AG04450 (cell line): ENCODE measurements around the gene PPP3R1. TPM values are rescaled to one million over a fixed set of nuclear protein-coding genes. Genes with fewer than 3 reads are reported as not detected.

Experiments
- CTCF ChIA-PET: fragments of 300-600, 350-600 bp; formaldehyde crosslinking; extraction: SDS; loops from one replicate; lab custom pipeline; 2022; ENCODE audit warnings: antibody characterized with exemption, inconsistent platforms; lab: Charles Lee
- POLR2A ChIA-PET: fragments of 350-600 bp; formaldehyde crosslinking; extraction: SDS; loops from one replicate; lab custom pipeline; 2021; ENCODE audit warnings: antibody characterized with exemption, inconsistent platforms; lab: Yijun Ruan, JAX
- DNase-seq: peaks from one replicate; pipeline ENCODE4 v3.0.0-alpha.2; 2011; ENCODE audit warnings: low read depth, low spot score
- H3K27ac ChIP-seq: one replicate; pipeline ENCODE4 v1.5.1; 2012; ENCODE audit warnings: low read depth, low read length, control low read depth
- H3K27me3 ChIP-seq: one replicate; pipeline ENCODE4 v1.6.0; 2012; ENCODE audit warnings: low read length; ENCODE audit not compliant: control insufficient read depth, insufficient read depth
- H3K4me3 ChIP-seq: 2 replicates; pipeline ENCODE4 v1.5.1; 2011; ENCODE audit warnings: mild to moderate bottlenecking, low read depth, low read length, control low read depth
- H3K9me3 ChIP-seq: 2 replicates; pipeline ENCODE4 v1.5.1; 2012; ENCODE audit warnings: low read length; ENCODE audit not compliant: control insufficient read depth, insufficient read depth
- polyA plus RNA-seq: library from polyadenylated mRNA; depleted of rRNA; stranded (reverse); fragments of >200 nt; gene quantifications from 2 replicates; pipeline ENCODE4 v1.2.3, GENCODE V29; 2011
- TF ChIP-seq, protein P1 (sequence below): IDR thresholded peaks from 2 replicates; pipeline ENCODE4 v1.5.1; 2011; ENCODE audit warnings: low read depth, low read length, control low read depth, inconsistent platforms

Gene PPP3R1
- polyA plus RNA-seq, 1 experiment = 24.9 TPM

DNA sequence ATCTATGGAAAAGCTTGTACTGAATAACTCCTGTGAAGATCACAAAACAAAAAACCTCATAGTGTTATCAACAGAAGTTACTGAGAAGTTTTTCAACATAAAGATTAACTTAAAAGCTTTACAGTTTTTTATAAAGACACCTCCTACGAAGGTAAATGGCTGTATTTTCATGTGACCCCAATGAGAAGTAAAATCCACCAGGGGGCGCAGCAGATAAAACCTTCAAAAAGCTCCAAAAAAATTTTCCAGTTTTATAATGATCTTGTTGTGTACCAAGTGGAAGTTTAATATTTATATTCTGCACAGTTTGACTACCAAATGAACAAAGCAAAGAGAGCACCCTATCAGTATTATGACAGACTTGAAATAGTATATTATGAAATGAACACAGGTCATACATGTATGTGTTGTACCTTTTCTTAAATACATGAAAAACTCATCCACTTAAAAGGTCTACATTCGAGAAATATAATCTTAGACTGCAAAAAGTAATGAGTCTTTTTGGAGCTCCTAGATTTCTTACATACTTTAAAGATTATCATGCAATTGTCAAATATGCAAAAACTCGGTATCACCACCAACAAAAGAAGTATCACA lies 56.1 kb downstream of the PPP3R1 start:
- ChIA-PET CTCF (interaction anchor here (0.6 to 3.8 kb wide), 28 partner anchors 10 to 798 kb away, joined by 3 to 25 read pairs (median 5); partner anchors contain the start of gene PNO1), POLR2A (no interaction called here)
- no peaks in the 10 kb centered on the region for H3K9me3 ChIP-seq
- H3K4me3 ChIP-seq = no peak overlapping the region
- no peak overlapping the region for H3K27ac ChIP-seq
- DNase-seq = no peak
- no peaks in the 10 kb centered on the region for H3K27me3 ChIP-seq
- TF ChIP-seq, protein P1, sequence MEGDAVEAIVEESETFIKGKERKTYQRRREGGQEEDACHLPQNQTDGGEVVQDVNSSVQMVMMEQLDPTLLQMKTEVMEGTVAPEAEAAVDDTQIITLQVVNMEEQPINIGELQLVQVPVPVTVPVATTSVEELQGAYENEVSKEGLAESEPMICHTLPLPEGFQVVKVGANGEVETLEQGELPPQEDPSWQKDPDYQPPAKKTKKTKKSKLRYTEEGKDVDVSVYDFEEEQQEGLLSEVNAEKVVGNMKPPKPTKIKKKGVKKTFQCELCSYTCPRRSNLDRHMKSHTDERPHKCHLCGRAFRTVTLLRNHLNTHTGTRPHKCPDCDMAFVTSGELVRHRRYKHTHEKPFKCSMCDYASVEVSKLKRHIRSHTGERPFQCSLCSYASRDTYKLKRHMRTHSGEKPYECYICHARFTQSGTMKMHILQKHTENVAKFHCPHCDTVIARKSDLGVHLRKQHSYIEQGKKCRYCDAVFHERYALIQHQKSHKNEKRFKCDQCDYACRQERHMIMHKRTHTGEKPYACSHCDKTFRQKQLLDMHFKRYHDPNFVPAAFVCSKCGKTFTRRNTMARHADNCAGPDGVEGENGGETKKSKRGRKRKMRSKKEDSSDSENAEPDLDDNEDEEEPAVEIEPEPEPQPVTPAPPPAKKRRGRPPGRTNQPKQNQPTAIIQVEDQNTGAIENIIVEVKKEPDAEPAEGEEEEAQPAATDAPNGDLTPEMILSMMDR = peak; percentile 68

DNA sequence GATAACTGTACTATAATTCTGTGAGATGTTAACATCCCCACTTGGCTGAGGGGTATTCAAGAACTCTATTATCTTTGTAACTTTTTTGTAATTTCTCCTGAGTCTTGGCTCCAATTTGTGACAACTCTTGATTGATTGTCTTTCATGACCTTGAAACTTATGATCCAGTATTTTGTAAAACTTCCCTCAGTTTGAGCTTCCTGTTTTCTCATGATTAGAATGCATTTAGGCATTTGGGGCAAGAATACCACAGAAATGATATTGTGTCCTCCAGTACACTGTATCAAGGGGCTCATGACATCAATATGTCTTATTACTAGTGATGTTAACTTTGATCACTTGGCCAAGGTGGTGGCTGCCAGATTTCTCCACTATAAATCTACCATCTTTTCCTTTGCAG lies 57.2 kb downstream of the PPP3R1 start:
- Histone ChIP-seq H3K27ac (no peak overlapping the region), H3K27me3 (no peaks in the 10 kb centered on the region), H3K9me3 (no peaks in the 10 kb centered on the region), H3K4me3 (no peak overlapping the region)
- ChIA-PET CTCF (interaction anchor here (0.8 to 3.8 kb wide), 13 partner anchors 9 to 90 kb away, joined by 3 to 25 read pairs (median 8); no protein-coding TSS in a partner anchor), POLR2A (no interaction called here)
- no peak for DNase-seq
- TF ChIP-seq, protein P1 = no peak

DNA sequence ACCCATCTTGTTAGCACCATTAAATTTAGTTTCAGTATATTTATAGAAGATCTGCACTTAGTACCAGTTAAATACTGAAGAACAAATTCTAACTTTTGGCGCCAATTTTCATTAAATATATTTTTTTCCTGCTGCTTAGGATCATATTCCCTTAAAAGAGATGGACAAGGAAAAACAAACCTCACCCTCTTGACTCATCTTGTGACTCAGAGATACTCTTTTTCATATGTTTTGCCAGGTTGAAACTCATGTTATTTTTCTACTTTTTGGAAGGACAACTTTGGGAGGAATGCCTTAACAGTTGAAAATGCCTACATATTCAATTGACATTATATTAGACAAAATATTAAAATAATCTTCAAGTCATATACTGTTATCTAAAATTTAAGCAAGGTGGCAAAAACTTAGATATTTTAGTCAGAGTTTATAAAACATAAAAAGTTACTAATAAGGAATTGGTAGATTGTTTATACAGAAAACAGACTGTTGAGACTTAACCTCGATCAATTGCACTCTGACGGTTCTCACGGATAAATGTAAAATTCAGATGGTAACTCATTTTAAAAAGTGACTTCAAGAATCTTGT lies 58.5 kb downstream of the PPP3R1 start:
- Histone ChIP-seq H3K27me3 (no peaks in the 10 kb centered on the region), H3K9me3 (no peaks in the 10 kb centered on the region), H3K4me3 (no peak overlapping the region), H3K27ac (no peak overlapping the region)
- TF ChIP-seq, protein P1 = no peak
- DNase-seq = peak; percentile 8
- POLR2A ChIA-PET = no interaction called here
- CTCF ChIA-PET = interaction anchor here (3.8 kb wide), 1 partner anchor 8 kb away, joined by 25 read pairs; no protein-coding TSS in a partner anchor

DNA sequence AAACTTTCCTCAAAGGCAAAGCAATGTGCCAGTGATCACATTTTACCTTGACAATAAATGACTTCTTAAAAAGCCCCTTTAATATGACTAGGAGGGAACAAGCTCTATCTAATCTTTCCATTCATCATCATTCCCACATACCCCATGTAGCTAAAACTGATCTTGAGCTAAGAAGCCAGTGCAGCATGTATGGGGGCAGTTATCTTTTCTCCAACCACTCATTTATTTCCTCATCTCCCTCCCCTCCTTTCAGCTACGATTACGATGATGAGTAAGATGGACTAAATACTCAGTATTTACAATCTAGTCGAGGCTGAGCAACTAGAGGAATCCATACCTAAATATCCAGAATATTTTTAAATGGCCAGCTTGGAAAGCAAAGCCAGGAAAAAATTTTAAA lies 59.2 kb downstream of the PPP3R1 start:
- Histone ChIP-seq H3K27me3 (no peaks in the 10 kb centered on the region), H3K9me3 (no peaks in the 10 kb centered on the region), H3K4me3 (no peak overlapping the region), H3K27ac (no peak overlapping the region)
- CTCF ChIA-PET = interaction anchor here (1.0 to 1.1 kb wide), 2 partner anchors 17 to 165 kb away, joined by 3 read pairs; no protein-coding TSS in a partner anchor
- POLR2A ChIA-PET = no interaction called here
- TF ChIP-seq, protein P1 = no peak
- DNase-seq = no peak
